H1 (cell line): ENCODE results near the gene RBM47. TPM values are rescaled to one million over a fixed set of nuclear protein-coding genes. Genes with fewer than 3 reads are reported as not detected.

ENCODE experiments used
- BRCA1 ChIP-seq: IDR thresholded peaks from 2 replicates; pipeline ENCODE4 v1.6.1; 2012; ENCODE audit warnings: low read depth, low read length, improper control_type of control experiment
- CBX5 ChIP-seq: fragments of 300-800, 300-1000 bp; sonication (generic); IDR thresholded peaks from 2 replicates; pipeline ENCODE4 v1.7.1; 2016; ENCODE audit warnings: antibody characterized with exemption, low read length, low read depth
- CEBPB ChIP-seq: IDR thresholded peaks from 2 replicates; pipeline ENCODE4 v1.6.1; 2012; ENCODE audit warnings: low read depth, low read length
- CTCF ChIP-seq, 3 experiments: IDR thresholded peaks; 1 replicate in 2 of 3; 2 replicates in 1 of 3; pipeline versions ENCODE4 v1.5.1 to v1.6.1; 2011; ENCODE audit warnings: low read length in 3 of 3, mild to moderate bottlenecking in 3 of 3, inconsistent platforms in 2 of 3, low read depth in 1 of 3, moderate library complexity in 1 of 3; ENCODE audit not compliant: insufficient read depth in 1 of 3; ENCODE audit errors: control extremely low read depth in 1 of 3
- EZH2 ChIP-seq: fragments of 200-600 bp; sonication (generic); IDR thresholded peaks from 2 replicates; pipeline ENCODE4 v1.7.1; 2012; ENCODE audit warnings: low read depth, mild to moderate bottlenecking, moderate library complexity, low read length, inconsistent platforms; ENCODE audit not compliant: severe bottlenecking
- PHF8 ChIP-seq: fragments of 200-600 bp; sonication (generic); conservative IDR thresholded peaks from 2 replicates; pipeline ENCODE4 v1.7.1; 2012; ENCODE audit warnings: low read depth, mild to moderate bottlenecking, inconsistent platforms, low read length, moderate library complexity
- RAD21 ChIP-seq, 2 experiments: IDR thresholded peaks in 1 of 2; conservative IDR thresholded peaks in 1 of 2; 2 replicates each; pipeline ENCODE4 v1.6.1; 2011; ENCODE audit warnings: low read depth in 2 of 2, low read length in 2 of 2, improper control_type of control experiment in 1 of 2, inconsistent platforms in 1 of 2, mild to moderate bottlenecking in 1 of 2, moderate library complexity in 1 of 2
- RFX5 ChIP-seq: IDR thresholded peaks from 2 replicates; pipeline ENCODE4 v1.6.1; 2011; ENCODE audit warnings: low read depth, low read length, improper control_type of control experiment, borderline replicate concordance
- RXRA ChIP-seq: IDR thresholded peaks from 2 replicates; pipeline ENCODE4 v1.6.1; 2011; ENCODE audit warnings: low read depth, mild to moderate bottlenecking, low read length, moderate library complexity; ENCODE audit not compliant: insufficient read depth
- TCF12 ChIP-seq: IDR thresholded peaks from 2 replicates; pipeline ENCODE4 v1.6.1; 2011; ENCODE audit warnings: low read depth, mild to moderate bottlenecking, low read length
- polyA plus RNA-seq, 7 experiments: library from polyadenylated mRNA; depleted of rRNA in 3 of 7; stranded (reverse) in 5 of 7; unstranded in 2 of 7; fragments of >200 nt in 5 of 7; fragments of 200-250 nt in 2 of 7; gene quantifications; 1 replicate in 5 of 7; 2 replicates in 1 of 7; 4 replicates in 1 of 7; pipeline versions ENCODE4 v1.2.1 to v1.2.3, GENCODE V29; 2011 to 2013; ENCODE audit warnings: missing spikeins in 2 of 7, mixed read lengths in 2 of 7
- total RNA-seq: library from RNA; stranded (reverse); fragmentation: NEBNext Ultra II Directional; extraction: Animal tissue kit (Norgen Biotek cat#: 25700); gene quantifications from 2 replicates; pipeline ENCODE4 v1.2.1, GENCODE V29; 2021

The RBM47 gene
- total and polyA plus RNA-seq, 2 of the 8 experiments (the other 6 are each of a cell fraction or from before 2014, with no cell fraction given): 42.8 to 78.9 TPM

- TF ChIP-seq BRCA1 (no peak), TCF12 (no peak), CEBPB (no peak), RFX5 (no peak), RXRA (no peak), RAD21 (IDR thresholded peaks at IDR 0.05 in 1 of 2, conservative IDR thresholded peaks at IDR 0.05 in 1 of 2; ENCODE audit: low read depth in 2 of 2, low read length in 2 of 2) (no peak), CTCF (IDR thresholded peaks at IDR 0.05; ENCODE audit: control extremely low read depth in 1 of 3, insufficient read depth in 1 of 3, low read depth in 1 of 3, low read length in 3 of 3) (no peak), PHF8 (no peak), CBX5 (no peak), EZH2 (no peak)
Observed at GRCh38 chr4:40600850-40601249, 28.8 kb downstream of the RBM47 start (continued).
